ENCODE measurements around the gene CCDC169.

The CCDC169 gene

GRCh38 chr13:36219883-36220282 lies 77.7 kb downstream of the CCDC169 start (continued):
- TF ChIP-seq IKZF3 (tag by site-specific recombination; IDR thresholded peaks at IDR 0.05) (no peak), ZNF549 (tag by site-specific recombination; IDR thresholded peaks at IDR 0.05) (no peak), ZNF394 (tag by site-specific recombination; IDR thresholded peaks at IDR 0.05; ENCODE audit: borderline replicate concordance) (no peak), ELK4 (IDR thresholded peaks at IDR 0.05; ENCODE audit: borderline replicate concordance, low read depth, low read length) (no peak), BCL11B (tag by site-specific recombination; IDR thresholded peaks at IDR 0.05; ENCODE audit: low read depth) (no peak), ZNF24 (tag by site-specific recombination; IDR thresholded peaks at IDR 0.05) (no peak), ZNF521 (tag by site-specific recombination; IDR thresholded peaks at IDR 0.05) (no peak), ZNF175 (tag by site-specific recombination; IDR thresholded peaks at IDR 0.05) (no peak), SALL2 (tag by site-specific recombination; IDR thresholded peaks at IDR 0.05; ENCODE audit: borderline replicate concordance) (no peak), ZBTB17 (tag by site-specific recombination; IDR thresholded peaks at IDR 0.05) (no peak)

- H3K9me3 ChIP-seq (ENCODE audit: control insufficient read depth, insufficient read depth, low read depth, low read length), result no peaks in the 10 kb centered on the region
- TF ChIP-seq HOXA7 (CRISPR knock-in tag; IDR thresholded peaks at IDR 0.05; ENCODE audit: borderline replicate concordance), result no peak
- no peak for TF ChIP-seq CTCF (tag by site-specific recombination; IDR thresholded peaks at IDR 0.05)
- no peak for TF ChIP-seq PRDM6 (tag by site-specific recombination; IDR thresholded peaks at IDR 0.05)
- TF ChIP-seq ZNF174 (tag by site-specific recombination; IDR thresholded peaks at IDR 0.05), result no peak
- TF ChIP-seq ZNF138 (tag by site-specific recombination; IDR thresholded peaks at IDR 0.05; ENCODE audit: borderline replicate concordance), result no peak
- no peak overlapping the region for H3K4me3 ChIP-seq (ENCODE audit: low read depth, low read length)
- H3K27ac ChIP-seq (ENCODE audit: extremely low read depth, low read depth, low read length), result no peak overlapping the region
- POLR2A ChIA-PET, result no interaction called here
- H3K4me1 ChIP-seq (ENCODE audit: control insufficient read depth, insufficient read depth, low read length), result no peaks in the 10 kb centered on the region
- H3K36me3 ChIP-seq (ENCODE audit: control insufficient read depth in 2 of 2, insufficient read depth in 1 of 2, low read length in 2 of 2), result no peaks in the 10 kb centered on the region
- CTCF ChIA-PET, result no interaction called here
Observed at GRCh38 chr13:36217456-36217855, 80.2 kb downstream of the CCDC169 start.

- no peaks in the 10 kb centered on the region for H3K4me1 ChIP-seq (ENCODE audit: control insufficient read depth, insufficient read depth, low read length)
- no peak within 1 kb of the TSS for H3K4me3 ChIP-seq (ENCODE audit: low read depth, low read length)
- POLR2A ChIA-PET, result no interaction called here
- no peaks in the 10 kb centered on the region for H3K9me3 ChIP-seq (ENCODE audit: control insufficient read depth, insufficient read depth, low read depth, low read length)
- CTCF ChIA-PET, result no interaction called here
- no peaks in the 10 kb centered on the region for H3K36me3 ChIP-seq (ENCODE audit: control insufficient read depth in 2 of 2, insufficient read depth in 1 of 2, low read length in 2 of 2)
- no peak within 1 kb of the TSS for H3K27ac ChIP-seq (ENCODE audit: extremely low read depth, low read depth, low read length)
- TF ChIP-seq ZNF148 (tag by site-specific recombination; IDR thresholded peaks at IDR 0.05; ENCODE audit: borderline replicate concordance), result no peak
- no peak for TF ChIP-seq ELK4 (IDR thresholded peaks at IDR 0.05; ENCODE audit: borderline replicate concordance, low read depth, low read length)
- TF ChIP-seq ZSCAN16 (tag by site-specific recombination; IDR thresholded peaks at IDR 0.05), result no peak
Observed at GRCh38 chr13:36214163-36214921, 83.3 kb downstream of the CCDC169 start, which contains the start of gene SOHLH2. Gene SOHLH2, minus strand, starts transcription at chr13:36214556. Its CDS starts 30 bp downstream, at chr13:36214526.
